H1 (cell line): ENCODE data around the gene CDCA7L. TPM values are rescaled to one million over a fixed set of nuclear protein-coding genes. Genes with fewer than 3 reads are reported as not detected.

Experiments
- CTCF ChIA-PET: fragments of 300-600 bp; sonication (Branson Sonifier 250); formaldehyde crosslinking; loops from one replicate; lab custom pipeline; 2021; ENCODE audit not compliant: partially characterized antibody; lab: Charles Lee
- POLR2A ChIA-PET: fragments of 300-600 bp; sonication (Branson Sonifier 250); formaldehyde crosslinking; loops from one replicate; lab custom pipeline; 2021; ENCODE audit warnings: inconsistent platforms; ENCODE audit not compliant: partially characterized antibody; lab: Charles Lee
- DNase-seq, 2 experiments: peaks; one replicate each; pipeline versions ENCODE4 v3.0.0 to v3.0.0-alpha.2; 2010 to 2022; ENCODE audit warnings: low spot score in 2 of 2, low read depth in 1 of 2, mixed read lengths in 1 of 2
- FAIRE-seq: peaks from 2 replicates; lab custom pipeline; 2011; peaks lifted over from hg19 to GRCh38; lab: Jason Lieb, UNC
- H2AFZ ChIP-seq: 2 replicates; pipeline ENCODE4 v1.8.1; 2012; ENCODE audit warnings: low read length, inconsistent platforms
- H2AK5ac ChIP-seq: 2 replicates; pipeline ENCODE4 v1.6.1; 2013; ENCODE audit warnings: low read depth, low read length
- H2BK120ac ChIP-seq: replicated peaks from 2 replicates; pipeline ENCODE3; 2013; ENCODE audit warnings: low read depth, low read length, inconsistent platforms
- H2BK12ac ChIP-seq: 2 replicates; pipeline ENCODE4 v1.6.1; 2013; ENCODE audit warnings: low read depth, low read length
- H2BK15ac ChIP-seq: 2 replicates; pipeline ENCODE4 v1.6.1; 2013; ENCODE audit warnings: low read length
- H2BK20ac ChIP-seq: 2 replicates; pipeline ENCODE4 v1.6.1; 2013; ENCODE audit warnings: low read length
- H2BK5ac ChIP-seq: 2 replicates; pipeline ENCODE4 v1.6.1; 2013; ENCODE audit warnings: low read depth, low read length
- H3K14ac ChIP-seq: 2 replicates; pipeline ENCODE4 v1.6.1; 2013; ENCODE audit warnings: inconsistent platforms; ENCODE audit not compliant: insufficient read length
- H3K18ac ChIP-seq: 2 replicates; pipeline ENCODE4 v1.6.1; 2013; ENCODE audit warnings: low read length; ENCODE audit errors: extremely low read depth
- H3K23ac ChIP-seq: 2 replicates; pipeline ENCODE4 v1.6.1; 2013; ENCODE audit warnings: inconsistent platforms; ENCODE audit not compliant: insufficient read length
- H3K23me2 ChIP-seq: 2 replicates; pipeline ENCODE4 v1.6.1; 2013; ENCODE audit warnings: low read depth, low read length
- H3K27ac ChIP-seq: 2 replicates; pipeline ENCODE4 v1.6.1; 2011; ENCODE audit warnings: low read depth, low read length, inconsistent platforms
- H3K27me3 ChIP-seq, 4 experiments: replicated peaks in 1 of 4; 1 replicate in 1 of 4; 2 replicates in 3 of 4; pipeline versions ENCODE4 v1.6.1 to v1.8.1; 2011 to 2013; ENCODE audit warnings: low read length in 3 of 4, mild to moderate bottlenecking in 3 of 4, inconsistent platforms in 2 of 4, mixed read lengths in 2 of 4, moderate library complexity in 1 of 4; ENCODE audit not compliant: control insufficient read depth in 3 of 4, insufficient read depth in 3 of 4; ENCODE audit errors: extremely low read depth in 1 of 4
- H3K36me3 ChIP-seq, 4 experiments: 2 replicates each; pipeline versions ENCODE4 v1.6.1 to v1.8.1; 2011 to 2013; ENCODE audit warnings: mild to moderate bottlenecking in 4 of 4, low read length in 3 of 4, moderate library complexity in 2 of 4, control low read depth in 1 of 4, inconsistent platforms in 1 of 4; ENCODE audit not compliant: insufficient read depth in 4 of 4, control insufficient read depth in 2 of 4
- H3K4ac ChIP-seq: replicated peaks from 2 replicates; pipeline ENCODE3; 2013; ENCODE audit warnings: low read length, low read depth, mixed read lengths, inconsistent platforms; ENCODE audit not compliant: insufficient read length
- H3K4me1 ChIP-seq, 4 experiments: replicated peaks in 1 of 4; 1 replicate in 1 of 4; 2 replicates in 3 of 4; pipeline versions ENCODE4 v1.6.1 to v1.8.1; 2011 to 2013; ENCODE audit warnings: low read length in 3 of 4, inconsistent platforms in 2 of 4, mixed read lengths in 1 of 4; ENCODE audit not compliant: insufficient read depth in 4 of 4, control insufficient read depth in 3 of 4
- H3K4me2 ChIP-seq, 2 experiments: 2 replicates each; pipeline versions ENCODE4 v1.6.1 to v1.8.1; 2011 to 2013; ENCODE audit warnings: low read depth in 2 of 2, low read length in 2 of 2, control low read depth in 1 of 2, inconsistent platforms in 1 of 2, mild to moderate bottlenecking in 1 of 2; ENCODE audit not compliant: insufficient read depth in 1 of 2
- H3K4me3 ChIP-seq, 4 experiments: fragments of 200-600, 300-600 bp in 1 of 4; sonication (generic), shearing (Covaris generic), sonication (Bioruptor Twin) in 1 of 4; 2 replicates each; pipeline versions ENCODE4 v1.5.1 to v1.8.1; 2011 to 2016; ENCODE audit warnings: low read length in 4 of 4, low read depth in 3 of 4, control low read depth in 2 of 4, inconsistent platforms in 2 of 4, mild to moderate bottlenecking in 2 of 4, mixed read lengths in 1 of 4, moderate library complexity in 1 of 4; ENCODE audit not compliant: insufficient read depth in 2 of 4; ENCODE audit errors: extremely low read depth in 1 of 4
- H3K56ac ChIP-seq: replicated peaks from 2 replicates; pipeline ENCODE3; 2013; ENCODE audit warnings: low read depth, mild to moderate bottlenecking, mixed read lengths, low read length, inconsistent platforms; ENCODE audit not compliant: insufficient read length
- H3K79me1 ChIP-seq: 2 replicates; pipeline ENCODE4 v1.6.1; 2013; ENCODE audit warnings: low read depth, low read length, control low read depth
- H3K79me2 ChIP-seq, 2 experiments: 2 replicates each; pipeline versions ENCODE4 v1.6.1 to v1.8.1; 2012 to 2013; ENCODE audit warnings: low read length in 2 of 2, mild to moderate bottlenecking in 2 of 2, inconsistent platforms in 1 of 2; ENCODE audit not compliant: insufficient read depth in 2 of 2, control insufficient read depth in 1 of 2
- H3K9ac ChIP-seq, 4 experiments: replicated peaks in 1 of 4; 1 replicate in 1 of 4; 2 replicates in 3 of 4; pipeline versions ENCODE4 v1.6.1 to v1.8.1; 2011 to 2013; ENCODE audit warnings: low read depth in 3 of 4, low read length in 3 of 4, control low read depth in 2 of 4, mild to moderate bottlenecking in 2 of 4, moderate library complexity in 2 of 4, inconsistent platforms in 1 of 4; ENCODE audit errors: extremely low read depth in 1 of 4
- H3K9me3 ChIP-seq, 2 experiments: 2 replicates each; pipeline versions ENCODE4 v1.6.1 to v1.8.1; 2012 to 2013; ENCODE audit warnings: mild to moderate bottlenecking in 2 of 2, moderate library complexity in 2 of 2, control low read depth in 1 of 2, inconsistent platforms in 1 of 2, low read depth in 1 of 2, low read length in 1 of 2, mixed read lengths in 1 of 2; ENCODE audit not compliant: insufficient read depth in 2 of 2
- H4K20me1 ChIP-seq, 2 experiments: replicated peaks in 1 of 2; 2 replicates each; pipeline versions ENCODE3 to v1.8.1; 2011 to 2013; ENCODE audit warnings: inconsistent platforms in 2 of 2, low read length in 2 of 2, mild to moderate bottlenecking in 1 of 2; ENCODE audit not compliant: insufficient read depth in 2 of 2, control insufficient read depth in 1 of 2
- H4K5ac ChIP-seq: 2 replicates; pipeline ENCODE4 v1.6.1; 2013; ENCODE audit warnings: low read length, low read depth, mixed read lengths, inconsistent platforms; ENCODE audit not compliant: insufficient read length
- H4K8ac ChIP-seq: 2 replicates; pipeline ENCODE4 v1.8.0; 2013; ENCODE audit warnings: mild to moderate bottlenecking, moderate library complexity, low read length, inconsistent platforms; ENCODE audit not compliant: insufficient read depth; ENCODE audit errors: extremely low read depth
- H4K91ac ChIP-seq: replicated peaks from 2 replicates; pipeline ENCODE3; 2013; ENCODE audit warnings: low read length, mixed read lengths, inconsistent platforms; ENCODE audit not compliant: insufficient read length
- CBX8 ChIP-seq: fragments of 300-800, 300-1000 bp; sonication (generic); IDR thresholded peaks from 2 replicates; pipeline ENCODE4 v1.7.1; 2016; ENCODE audit warnings: low read depth, low read length, borderline replicate concordance
- CHD1 ChIP-seq: IDR thresholded peaks from 2 replicates; pipeline ENCODE4 v1.6.1; 2012; ENCODE audit warnings: low read depth, low read length, improper control_type of control experiment
- CHD2 ChIP-seq: IDR thresholded peaks from 2 replicates; pipeline ENCODE4 v1.6.1; 2012; ENCODE audit warnings: low read length, improper control_type of control experiment
- CTCF ChIP-seq, 3 experiments: IDR thresholded peaks; 1 replicate in 2 of 3; 2 replicates in 1 of 3; pipeline versions ENCODE4 v1.5.1 to v1.6.1; 2011; ENCODE audit warnings: low read length in 3 of 3, mild to moderate bottlenecking in 3 of 3, inconsistent platforms in 2 of 3, low read depth in 1 of 3, moderate library complexity in 1 of 3; ENCODE audit not compliant: insufficient read depth in 1 of 3; ENCODE audit errors: control extremely low read depth in 1 of 3
- EZH2 ChIP-seq: fragments of 200-600 bp; sonication (generic); IDR thresholded peaks from 2 replicates; pipeline ENCODE4 v1.7.1; 2012; ENCODE audit warnings: low read depth, mild to moderate bottlenecking, moderate library complexity, low read length, inconsistent platforms; ENCODE audit not compliant: severe bottlenecking
- JUN ChIP-seq: IDR thresholded peaks from 2 replicates; pipeline ENCODE4 v1.6.1; 2011; ENCODE audit warnings: low read depth, mild to moderate bottlenecking, improper control_type of control experiment, low read length
- NANOG ChIP-seq: IDR thresholded peaks from 2 replicates; pipeline ENCODE4 v1.6.1; 2011; ENCODE audit warnings: low read length, low read depth, mild to moderate bottlenecking, inconsistent platforms; ENCODE audit not compliant: insufficient read depth, poor library complexity, severe bottlenecking
- PHF8 ChIP-seq: fragments of 200-600 bp; sonication (generic); conservative IDR thresholded peaks from 2 replicates; pipeline ENCODE4 v1.7.1; 2012; ENCODE audit warnings: low read depth, mild to moderate bottlenecking, inconsistent platforms, low read length, moderate library complexity
- SAP30 ChIP-seq: fragments of 300-600 bp; sonication (generic); IDR thresholded peaks from 2 replicates; pipeline ENCODE4 v1.7.1; 2012; ENCODE audit warnings: low read length, moderate library complexity, mild to moderate bottlenecking, inconsistent platforms; ENCODE audit not compliant: insufficient read depth, insufficient replicate concordance
- SIRT6 ChIP-seq: IDR thresholded peaks from one replicate; pipeline ENCODE4 v1.7.1; 2012; ENCODE audit warnings: low read length, inconsistent platforms
- SP4 ChIP-seq: IDR thresholded peaks from 2 replicates; pipeline ENCODE4 v1.6.1; 2012; ENCODE audit warnings: low read length, inconsistent platforms
- SUZ12 ChIP-seq: fragments of 200-600 bp; sonication (generic); IDR thresholded peaks from 2 replicates; pipeline ENCODE4 v1.6.1; 2012; ENCODE audit warnings: mild to moderate bottlenecking, inconsistent platforms, low read length, moderate library complexity, mixed read lengths
- WGBS, 2 experiments: shearing (Covaris generic) in 1 of 2; methylation state at CpG; one replicate each; pipeline versions ENCODE4 v1.1.6 to v1.1.7; 2013 to 2015; ENCODE audit warnings: low lambda C conversion rate in 2 of 2, mixed read lengths in 2 of 2, inconsistent platforms in 1 of 2, low coverage in 1 of 2, missing lambda C conversion rate in 1 of 2; ENCODE audit not compliant: insufficient replicate concordance in 2 of 2, insufficient coverage in 1 of 2, insufficient read length in 1 of 2; ENCODE audit errors: extremely low coverage in 1 of 2, missing lambda C conversion rate in 1 of 2; 5-methylcytosine and 5-hydroxymethylcytosine counted together
- polyA plus RNA-seq, 7 experiments: library from polyadenylated mRNA; depleted of rRNA in 3 of 7; stranded (reverse) in 5 of 7; unstranded in 2 of 7; fragments of >200 nt in 5 of 7; fragments of 200-250 nt in 2 of 7; gene quantifications; 1 replicate in 5 of 7; 2 replicates in 1 of 7; 4 replicates in 1 of 7; pipeline versions ENCODE4 v1.2.1 to v1.2.3, GENCODE V29; 2011 to 2013; ENCODE audit warnings: missing spikeins in 2 of 7, mixed read lengths in 2 of 7
- total RNA-seq: library from RNA; stranded (reverse); fragmentation: NEBNext Ultra II Directional; extraction: Animal tissue kit (Norgen Biotek cat#: 25700); gene quantifications from 2 replicates; pipeline ENCODE4 v1.2.1, GENCODE V29; 2021

Gene CDCA7L
- total and polyA plus RNA-seq, 2 of the 8 experiments (the other 6 are each of a cell fraction or from before 2014, with no cell fraction given): 93.8 to 168 TPM

GRCh38 chr7:21986096-21986495 is 40.4 kb upstream of the CDCA7L start:
- H2BK15ac ChIP-seq: no peak overlapping the region
- H4K20me1 ChIP-seq: no peaks in the 10 kb centered on the region
- H3K9ac ChIP-seq: no peak overlapping the region
- H2BK120ac ChIP-seq: no peak overlapping the region
- H3K27me3 ChIP-seq: no peaks in the 10 kb centered on the region
- no peak overlapping the region for H3K4ac ChIP-seq
- FAIRE-seq (no peak), DNase-seq (no peak)
- H3K36me3 ChIP-seq: no peaks in the 10 kb centered on the region
- no peaks in the 10 kb centered on the region for H3K79me2 ChIP-seq
- peak overlapping the region; percentile 64; the same call in 1 of the 2 replicates for H2BK20ac ChIP-seq
- 86% methylated on average over 5 of the region's 5 CpGs; no CpG with 5 or more reads in 1 of the 2 experiments for WGBS, 2 experiments
- H3K14ac ChIP-seq: no peak overlapping the region
- no peak overlapping the region for H4K91ac ChIP-seq
- 0 out of 2 replicates have a peak overlapping the region, but pooled peaks have one; percentile 24 for H2AK5ac ChIP-seq
- no peaks in the 10 kb centered on the region for H3K4me1 ChIP-seq
- H3K9me3 ChIP-seq: no peaks in the 10 kb centered on the region
- no peak overlapping the region for H2BK5ac ChIP-seq
- no peak overlapping the region for H4K8ac ChIP-seq
- no peak overlapping the region for H3K23ac ChIP-seq
- no peak overlapping the region; a peak in 1 of 4 replicates for H3K4me2 ChIP-seq
- H4K5ac ChIP-seq: no peak overlapping the region
- no peak overlapping the region for H3K56ac ChIP-seq
- no peak overlapping the region for H3K18ac ChIP-seq
- no peak overlapping the region for H3K27ac ChIP-seq
- peak overlapping the region; percentile 66; the same call in 1 of the 2 replicates for H2AFZ ChIP-seq
- POLR2A ChIA-PET: no interaction called here
- no peaks in the 10 kb centered on the region for H3K23me2 ChIP-seq
- no peak overlapping the region for H2BK12ac ChIP-seq
- H3K4me3 ChIP-seq: no peak overlapping the region
- no peaks in the 10 kb centered on the region for H3K79me1 ChIP-seq
- CTCF ChIA-PET: interaction anchor here (1.7 to 2.5 kb wide), 2 partner anchors 14 to 16 kb away, joined by 4 to 10 read pairs; no protein-coding TSS in a partner anchor
- no peak for TF ChIP-seq SAP30
- no peak for TF ChIP-seq SIRT6
- TF ChIP-seq EZH2: no peak
- TF ChIP-seq CTCF (IDR thresholded peaks at IDR 0.05; ENCODE audit: control extremely low read depth in 1 of 3, insufficient read depth in 1 of 3, low read depth in 1 of 3, low read length in 3 of 3): no peak
- no peak for TF ChIP-seq JUN
- TF ChIP-seq CHD2: no peak
- TF ChIP-seq SUZ12: no peak
- no peak for TF ChIP-seq PHF8
- TF ChIP-seq SP4: no peak
- no peak for TF ChIP-seq NANOG
- no peak for TF ChIP-seq CBX8
- TF ChIP-seq CHD1: no peak
